ENCODE results near the gene COPS8.

GRCh38 chr2:237139123-237139675 is 53.5 kb downstream of the COPS8 start:
- TF ChIP-seq EZH2 (IDR thresholded peaks at IDR 0.05), result no peak
- no peak for TF ChIP-seq POLR2AphosphoS5 (IDR thresholded peaks at IDR 0.05; ENCODE audit: borderline replicate concordance, low read depth, low read length)
